Testis (tissue), 3 donors: ENCODE data around the gene MAP7D2. TPM values are rescaled to one million over a fixed set of nuclear protein-coding genes. Genes with fewer than 3 reads are reported as not detected.
"Not testable (repeated sequence)": the region's sequence is repeated elsewhere in the genome, so short reads cannot be mapped to it uniquely, and the experiment has no call there.

Experiments used
- DNase-seq: peaks from one replicate; pipeline ENCODE4 v3.0.0-alpha.2; 2019
- H3K27ac ChIP-seq, 2 donors: fragments of 200-600 bp; sonication (generic); one replicate each; pipeline ENCODE4 v1.5.1; 2019
- H3K27me3 ChIP-seq: fragments of 200-600 bp; sonication (generic); one replicate; pipeline ENCODE4 v1.5.1; 2019
- H3K36me3 ChIP-seq: fragments of 200-600 bp; sonication (generic); one replicate; pipeline ENCODE4 v1.5.1; 2017; ENCODE audit warnings: low read depth; ENCODE audit errors: missing control alignments
- H3K4me1 ChIP-seq: fragments of 200-600 bp; sonication (generic); one replicate; pipeline ENCODE4 v1.5.1; 2019
- H3K4me3 ChIP-seq, 2 donors: fragments of 200-600 bp; sonication (generic); one replicate each; pipeline ENCODE4 v1.5.1; 2017 to 2019
- H3K9me3 ChIP-seq: fragments of 200-600 bp; sonication (generic); one replicate; pipeline ENCODE4 v1.5.1; 2017
- POLR2A ChIP-seq: fragments of 450-650 bp; IDR thresholded peaks from one replicate; pipeline ENCODE4 v1.6.1; 2017; ENCODE audit warnings: antibody characterized with exemption, mild to moderate bottlenecking, moderate library complexity
- WGBS, 2 donors: methylation state at CpG; one replicate each; pipeline ENCODE4 v1.1.5; 2018; 5-methylcytosine and 5-hydroxymethylcytosine counted together
- intact Hi-C: fragments of 100-400 bp; cut with DNase I; formaldehyde crosslinking; loops from one replicate; pipeline ENCODE4 v1.15.1; 2023; ENCODE audit warnings: low total_unique reads
- polyA plus RNA-seq: library from polyadenylated mRNA; stranded (reverse); fragments of 350-450 nt; fragmentation: Illumina TruSeq; extraction: RNeasy Lipid Tissue Mini Kit (QIAGEN cat#74804); gene quantifications from one replicate; pipeline ENCODE4 v1.2.3, GENCODE V29; 2014; ENCODE audit warnings: low read depth, low replicate concordance; ENCODE audit not compliant: insufficient read depth
- total RNA-seq, 2 donors: library from RNA; depleted of rRNA; stranded (reverse); fragments of >200 nt; gene quantifications; one replicate each; pipeline ENCODE4 v1.2.3, GENCODE V29; 2016
- TF ChIP-seq, protein P1 (sequence below), 3 experiments: fragments of 450-650 bp in 2 of 3; fragments of 200-600 bp in 1 of 3; sonication (generic) in 1 of 3; IDR thresholded peaks; one replicate each; pipeline ENCODE4 v1.5.1; 2016 to 2019; ENCODE audit warnings: antibody characterized with exemption in 3 of 3, mild to moderate bottlenecking in 2 of 3, moderate library complexity in 1 of 3

The MAP7D2 gene
- total and polyA plus RNA-seq, 3 donors from 2014 or later = 19.5 to 37.9 (median 36.6) TPM

DNA sequence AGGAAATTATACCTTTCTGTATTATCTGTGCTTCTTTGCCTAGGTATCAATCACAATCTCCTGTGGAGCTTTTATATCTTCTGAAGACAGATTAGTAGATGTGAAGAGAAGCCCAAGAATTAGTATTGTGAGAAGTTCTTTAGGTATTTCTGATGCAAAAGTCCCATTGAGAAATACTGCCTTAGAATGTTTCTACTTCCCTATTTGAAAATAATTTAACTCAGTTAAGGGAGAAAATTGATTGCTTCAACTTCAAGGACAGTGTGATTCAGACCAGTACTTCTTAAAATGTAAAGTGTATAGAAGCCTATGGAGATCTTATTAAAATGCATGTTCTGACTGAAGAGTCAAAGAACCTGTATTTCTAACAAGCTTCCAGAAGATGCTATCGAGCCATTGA lies 16.0 kb upstream of the MAP7D2 start:
- intact Hi-C loops = no loop called here
- Histone ChIP-seq H3K36me3 (no peaks in the 10 kb centered on the region), H3K4me1 (no peaks in the 10 kb centered on the region), H3K27me3 (no peaks in the 10 kb centered on the region), H3K4me3 (no peak overlapping the region), H3K27ac (no peak overlapping the region), H3K9me3 (no peaks in the 10 kb centered on the region)
- no peak for DNase-seq
- 70 to 100% methylated on average over 1 of the region's 1 CpG for WGBS, 2 donors
- TF ChIP-seq, protein P1, sequence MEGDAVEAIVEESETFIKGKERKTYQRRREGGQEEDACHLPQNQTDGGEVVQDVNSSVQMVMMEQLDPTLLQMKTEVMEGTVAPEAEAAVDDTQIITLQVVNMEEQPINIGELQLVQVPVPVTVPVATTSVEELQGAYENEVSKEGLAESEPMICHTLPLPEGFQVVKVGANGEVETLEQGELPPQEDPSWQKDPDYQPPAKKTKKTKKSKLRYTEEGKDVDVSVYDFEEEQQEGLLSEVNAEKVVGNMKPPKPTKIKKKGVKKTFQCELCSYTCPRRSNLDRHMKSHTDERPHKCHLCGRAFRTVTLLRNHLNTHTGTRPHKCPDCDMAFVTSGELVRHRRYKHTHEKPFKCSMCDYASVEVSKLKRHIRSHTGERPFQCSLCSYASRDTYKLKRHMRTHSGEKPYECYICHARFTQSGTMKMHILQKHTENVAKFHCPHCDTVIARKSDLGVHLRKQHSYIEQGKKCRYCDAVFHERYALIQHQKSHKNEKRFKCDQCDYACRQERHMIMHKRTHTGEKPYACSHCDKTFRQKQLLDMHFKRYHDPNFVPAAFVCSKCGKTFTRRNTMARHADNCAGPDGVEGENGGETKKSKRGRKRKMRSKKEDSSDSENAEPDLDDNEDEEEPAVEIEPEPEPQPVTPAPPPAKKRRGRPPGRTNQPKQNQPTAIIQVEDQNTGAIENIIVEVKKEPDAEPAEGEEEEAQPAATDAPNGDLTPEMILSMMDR (IDR thresholded peaks at IDR 0.05) = no peak
- TF ChIP-seq POLR2A = no peak

DNA sequence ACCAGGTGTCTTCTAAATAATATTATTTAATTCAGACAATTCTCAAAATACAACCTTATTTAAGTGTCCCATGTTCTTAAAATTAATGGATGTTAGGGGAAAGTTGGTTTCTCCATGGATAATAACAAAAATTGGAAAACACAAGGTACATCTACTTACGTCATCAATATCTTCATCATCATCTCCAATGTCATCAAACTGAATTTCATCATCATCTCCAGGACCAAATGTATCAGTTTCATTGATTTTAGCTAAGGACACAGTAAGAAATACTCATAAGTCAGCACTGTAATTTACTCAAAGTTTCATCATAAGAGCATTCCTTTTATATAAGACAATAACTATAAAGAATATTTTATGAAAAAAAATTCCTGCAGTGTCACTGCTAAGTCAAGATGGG lies 13.7 kb upstream of the MAP7D2 start:
- no peaks in the 10 kb centered on the region for H3K36me3 ChIP-seq
- no peak overlapping the region for H3K27ac ChIP-seq
- 84 to 93% methylated on average over 1 of the region's 1 CpG for WGBS, 2 donors
- H3K9me3 ChIP-seq = no peaks in the 10 kb centered on the region
- no peaks in the 10 kb centered on the region for H3K4me1 ChIP-seq
- no peaks in the 10 kb centered on the region for H3K27me3 ChIP-seq
- DNase-seq = no peak
- no peak for TF ChIP-seq POLR2A
- TF ChIP-seq, protein P1 (IDR thresholded peaks at IDR 0.05) = no peak
- H3K4me3 ChIP-seq = no peak overlapping the region
- intact Hi-C loops = no loop called here

DNA sequence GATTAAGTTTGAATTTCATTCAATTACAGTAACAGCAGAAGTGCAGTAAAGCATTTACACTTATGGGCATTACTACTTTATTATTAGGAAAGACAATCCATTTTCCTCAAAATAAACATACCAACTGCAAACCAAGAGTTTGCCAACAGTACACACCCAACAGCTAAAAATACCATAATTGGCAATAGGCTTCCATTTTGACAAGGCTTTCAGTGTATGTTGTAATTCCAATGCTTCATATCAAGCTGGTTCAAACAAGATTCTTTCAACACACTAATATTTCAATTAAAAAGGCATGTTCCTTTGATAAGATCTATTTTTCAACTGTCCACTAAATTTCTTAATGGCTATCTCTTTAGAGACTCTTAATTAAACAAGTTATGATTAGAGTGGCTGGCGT lies 12.8 kb upstream of the MAP7D2 start:
- Histone ChIP-seq H3K27ac (no peak overlapping the region), H3K36me3 (no peaks in the 10 kb centered on the region), H3K27me3 (no peaks in the 10 kb centered on the region), H3K4me3 (no peak overlapping the region), H3K4me1 (no peaks in the 10 kb centered on the region), H3K9me3 (no peaks in the 10 kb centered on the region)
- no peak for DNase-seq
- TF ChIP-seq, protein P1 (IDR thresholded peaks at IDR 0.05) = no peak
- no peak for TF ChIP-seq POLR2A
- 86 to 100% methylated on average over 1 of the region's 1 CpG for WGBS, 2 donors
- intact Hi-C loops = no loop called here

DNA sequence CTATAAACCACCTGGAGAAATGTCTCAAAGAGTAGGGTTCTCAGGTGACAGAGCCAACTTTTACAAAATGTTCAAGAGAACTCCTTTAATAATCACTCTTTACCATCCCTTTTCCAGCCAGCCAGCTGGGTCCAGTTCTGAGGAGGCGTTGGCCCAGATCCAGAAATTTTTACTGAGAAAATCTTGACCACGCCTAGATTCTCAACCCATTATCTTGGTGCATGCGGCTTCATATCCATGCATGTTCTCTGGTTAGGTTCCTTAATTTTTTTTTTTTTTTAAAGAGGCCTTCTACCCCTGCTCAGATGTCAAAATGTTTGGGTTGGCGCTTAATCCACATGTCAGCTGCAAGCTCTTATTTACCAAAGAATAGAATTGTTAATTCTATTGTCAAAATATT lies 12.0 kb upstream of the MAP7D2 start:
- no peak for DNase-seq
- intact Hi-C loops = no loop called here
- no peaks in the 10 kb centered on the region for H3K36me3 ChIP-seq
- H3K27me3 ChIP-seq = no peaks in the 10 kb centered on the region
- 36 to 51% methylated on average over 4 of the region's 4 CpGs for WGBS, 2 donors
- H3K9me3 ChIP-seq = no peaks in the 10 kb centered on the region
- no peak overlapping the region for H3K27ac ChIP-seq
- no peak for TF ChIP-seq POLR2A
- TF ChIP-seq, protein P1 (IDR thresholded peaks at IDR 0.05) = no peak
- H3K4me1 ChIP-seq = no peaks in the 10 kb centered on the region
- no peak overlapping the region for H3K4me3 ChIP-seq

DNA sequence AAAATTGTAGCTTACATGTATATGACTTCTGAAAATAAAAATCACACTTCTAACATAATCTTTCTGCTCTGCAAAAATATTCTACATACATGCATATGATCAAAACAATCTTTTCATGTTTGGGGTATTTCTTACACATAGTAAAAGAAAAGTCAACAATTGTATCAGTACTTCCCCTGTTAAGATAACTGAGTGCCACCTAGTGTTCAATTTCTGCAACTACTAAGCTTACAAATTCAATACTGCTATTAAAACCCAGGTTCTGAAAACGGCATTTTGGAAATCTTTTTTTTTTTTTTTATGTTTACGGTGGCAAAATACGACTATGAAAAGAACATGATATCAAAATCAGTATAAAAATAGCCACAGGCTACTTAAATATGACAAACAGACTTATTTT lies 10.7 kb upstream of the MAP7D2 start:
- WGBS, 2 donors = 8 to 24% methylated on average over 3 of the region's 3 CpGs
- H3K36me3 ChIP-seq, H3K4me1 ChIP-seq, intact Hi-C loops, H3K9me3 ChIP-seq, H3K27me3 ChIP-seq, H3K27ac ChIP-seq, DNase-seq, H3K4me3 ChIP-seq: not testable (repeated sequence)

DNA sequence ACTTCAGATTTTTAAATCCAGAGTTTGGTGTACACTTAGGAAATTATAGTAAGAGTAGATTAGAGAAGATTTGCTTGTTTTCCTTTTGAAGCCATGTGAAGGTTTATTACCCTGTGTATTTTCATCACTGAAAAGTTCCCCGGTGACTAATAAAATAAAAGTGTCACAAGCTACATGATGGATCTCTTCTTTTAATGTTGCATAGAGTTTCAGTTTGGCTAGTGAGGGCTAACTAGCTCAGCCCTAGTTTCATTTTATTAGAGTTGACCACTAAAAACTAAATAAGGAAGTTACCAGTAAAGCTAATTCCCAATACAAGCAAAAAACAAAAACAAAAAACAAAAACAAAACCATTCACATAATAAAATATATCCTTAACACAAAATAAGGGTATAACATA lies 10.1 kb upstream of the MAP7D2 start:
- H3K36me3 ChIP-seq, H3K4me1 ChIP-seq, intact Hi-C loops, H3K4me3 ChIP-seq, DNase-seq, H3K27ac ChIP-seq, H3K9me3 ChIP-seq, H3K27me3 ChIP-seq: not testable (repeated sequence)
- WGBS, 2 donors = 46 to 57% methylated on average over 1 of the region's 1 CpG
